Ammon's horn (tissue), 1 donor: ENCODE data around the gene SPESP1.

ENCODE experiments used
- DNase-seq: peaks from one replicate; pipeline ENCODE4 v3.0.0-alpha.2; 2016; ENCODE audit warnings: low spot score

The SPESP1 gene

GRCh38 chr15:68930268-68931022, at the start of gene SPESP1:
SPESP1 (plus strand) TSS chr15:68930525; CDS start chr15:68930654, 129 bp downstream.
- DNase-seq = peak; percentile 4

DNA sequence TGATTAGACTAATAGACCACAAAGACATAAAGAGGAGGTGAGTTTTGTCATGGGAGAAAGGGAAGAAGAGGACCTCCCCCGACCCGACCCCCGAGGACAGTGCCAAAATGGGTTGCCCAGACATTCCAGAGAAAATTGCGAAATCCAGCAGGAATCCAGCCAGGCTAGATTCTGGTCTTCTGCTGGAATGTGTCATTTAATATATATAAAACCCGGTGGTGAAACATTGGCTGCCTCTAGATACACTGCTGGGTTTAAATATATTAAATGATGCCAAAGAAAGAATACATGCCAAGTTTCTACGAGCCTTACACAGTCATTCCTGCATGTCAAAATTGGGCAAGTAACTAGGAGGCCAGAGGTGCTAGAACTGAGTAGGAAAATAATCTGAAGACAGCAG, 45.3 kb upstream of the SPESP1 start:
- DNase-seq = no peak

DNA sequence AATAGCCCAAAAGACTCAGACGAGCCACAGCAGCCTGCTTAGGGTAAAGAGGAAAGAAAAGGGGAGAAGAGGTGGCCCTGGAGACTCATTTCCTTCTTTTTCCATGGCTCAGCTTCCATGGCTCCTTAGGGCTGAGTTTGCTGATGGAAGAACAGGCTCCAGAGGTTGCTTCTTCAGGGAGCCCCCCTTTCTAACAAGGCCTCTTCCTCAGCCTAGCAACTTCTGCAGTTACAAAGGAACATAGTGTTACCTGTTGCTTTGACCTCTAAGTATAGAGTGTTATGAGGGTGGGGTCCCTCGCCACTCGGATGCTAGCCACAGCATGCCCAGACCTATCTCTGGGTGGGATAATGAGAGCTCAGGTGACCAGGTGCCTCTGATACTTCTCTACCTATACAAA, 43.2 kb upstream of the SPESP1 start:
- no peak for DNase-seq

DNA sequence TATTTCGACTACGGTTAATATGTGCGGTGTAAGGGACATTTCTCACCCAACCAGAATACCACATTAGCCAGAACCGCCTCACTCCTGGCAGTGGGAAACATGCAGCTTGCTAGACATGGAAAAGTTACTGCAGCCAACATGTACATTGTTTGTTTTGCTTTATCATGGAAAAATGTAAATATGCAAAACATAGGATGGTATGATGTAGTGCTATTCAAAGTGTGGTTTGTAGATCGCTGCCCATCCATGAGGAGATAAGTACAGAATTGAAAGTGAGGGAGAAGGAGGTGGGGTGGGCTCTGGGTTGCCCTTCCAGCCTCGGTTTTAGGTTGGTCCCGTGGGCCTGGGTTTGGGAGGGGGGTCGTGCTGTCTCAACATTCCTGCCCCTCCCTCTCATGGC, 42.5 kb upstream of the SPESP1 start:
- DNase-seq = no peak

GRCh38 chr15:68888419-68888818, 41.9 kb upstream of the SPESP1 start:
- no peak for DNase-seq

- DNase-seq = no peak
These were observed 36.1 kb upstream of the SPESP1 start for GRCh38 chr15:68894208-68894607.

DNA sequence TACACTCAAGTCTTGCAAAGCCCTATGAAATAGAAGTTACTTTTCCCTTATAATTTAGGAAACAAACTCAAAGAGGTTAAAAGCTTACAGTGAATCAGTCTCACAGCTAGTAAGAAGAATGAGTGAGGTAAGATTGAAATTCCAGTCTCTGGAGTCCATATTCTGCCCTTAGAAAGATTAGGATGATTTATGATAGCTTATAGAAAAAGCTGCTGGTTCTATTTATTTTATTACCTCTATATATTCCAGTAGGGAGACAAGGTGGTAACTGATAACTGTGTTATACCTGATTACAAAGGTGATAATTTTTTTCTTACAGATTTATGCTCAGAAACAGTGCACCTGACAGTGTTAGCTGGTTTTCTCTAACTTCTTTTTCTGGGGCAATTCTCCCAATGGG, 34.1 kb upstream of the SPESP1 start:
- DNase-seq = no peak

GRCh38 chr15:68897016-68897415, 33.3 kb upstream of the SPESP1 start:
- no peak for DNase-seq

- DNase-seq = no peak
These were observed 30.3 kb upstream of the SPESP1 start for GRCh38 chr15:68900027-68900426.

DNA sequence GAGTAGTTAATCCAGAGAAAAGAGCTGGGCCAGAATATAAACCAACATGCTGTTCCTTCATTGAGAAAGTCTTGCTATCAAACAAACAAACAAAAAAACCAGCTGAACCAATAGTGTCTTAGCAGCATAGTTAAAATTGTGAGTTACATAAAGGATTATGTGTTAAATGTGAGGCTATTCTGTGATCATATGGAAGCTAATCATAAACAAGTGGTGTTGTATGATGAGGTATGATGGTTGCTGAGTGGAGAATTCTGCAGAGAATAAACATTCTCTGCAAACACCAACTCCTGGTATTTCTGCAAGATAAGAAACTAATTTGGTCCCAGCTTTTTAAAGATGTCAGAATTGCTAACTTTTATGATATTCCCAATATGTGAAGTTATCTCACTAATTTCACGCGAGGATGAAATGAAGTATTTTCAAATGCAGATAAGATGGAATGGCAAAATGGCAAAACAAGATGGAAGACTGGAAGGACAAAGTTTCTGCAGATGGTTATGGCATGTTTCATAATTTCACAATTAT, 22.9 kb upstream of the SPESP1 start:
- DNase-seq = no peak

GRCh38 chr15:68909601-68910100, 20.7 kb upstream of the SPESP1 start:
- DNase-seq = no peak

GRCh38 chr15:68910341-68910740, 20.0 kb upstream of the SPESP1 start:
- no peak for DNase-seq

DNA sequence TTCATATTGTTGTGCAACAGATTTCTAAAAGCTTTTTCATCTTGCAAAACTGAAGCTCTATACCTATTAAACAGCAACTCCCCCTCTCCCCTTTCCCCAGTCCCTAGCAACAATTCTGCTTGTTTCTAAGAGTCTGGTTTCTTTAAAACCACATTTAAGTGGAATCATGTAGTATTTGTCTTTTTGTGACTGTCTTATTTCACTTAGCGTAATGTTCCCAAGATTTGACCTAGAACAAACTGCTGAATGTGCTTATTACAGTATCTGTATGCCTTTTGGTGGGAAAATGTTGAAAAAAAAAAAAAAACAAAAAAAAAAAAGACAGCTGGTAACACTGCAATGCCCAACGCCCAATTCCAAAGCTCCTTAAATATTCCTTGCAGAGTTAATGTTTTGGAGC, 19.5 kb upstream of the SPESP1 start:
- DNase-seq = no peak

DNA sequence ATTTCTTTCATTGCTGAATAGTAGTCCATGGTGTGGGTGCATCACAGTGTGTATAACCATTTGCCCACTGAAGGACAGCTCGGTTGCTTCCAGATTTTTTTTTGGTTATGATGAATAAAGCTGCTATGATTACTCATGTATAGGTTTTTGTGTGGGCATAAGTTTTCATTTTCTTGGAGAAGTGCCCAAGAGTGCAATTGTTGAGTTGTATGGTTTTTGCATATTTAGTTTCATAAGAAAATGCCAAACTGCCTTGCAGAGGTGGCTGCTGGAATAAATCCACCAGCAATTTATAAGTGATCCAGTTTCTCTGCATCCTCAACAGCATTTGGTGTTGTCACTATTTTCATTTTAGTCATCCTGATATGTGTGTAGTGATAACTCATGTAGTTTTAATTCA, 8.4 kb upstream of the SPESP1 start:
- no peak for DNase-seq

GRCh38 chr15:68924866-68925560, 5.3 kb upstream of the SPESP1 start:
- peak; percentile 87 for DNase-seq

DNA sequence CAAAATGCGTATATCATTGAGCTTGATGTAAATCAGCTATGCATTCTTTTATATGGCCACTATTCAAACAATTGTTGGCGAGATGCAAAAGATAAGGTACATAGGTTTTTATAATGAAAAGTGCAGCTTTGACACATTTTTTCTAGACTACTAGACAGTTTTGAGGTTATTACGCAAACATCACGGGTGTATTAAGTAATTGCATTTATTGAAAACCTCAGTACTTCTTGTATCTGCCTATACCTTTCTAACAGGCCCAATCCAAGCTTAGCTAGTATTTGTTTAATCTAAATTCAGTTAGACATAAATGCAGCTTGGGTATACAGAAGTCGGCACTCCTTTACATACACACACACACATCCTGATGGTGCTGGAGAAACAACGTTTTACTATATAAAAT, 2.7 kb downstream of the SPESP1 start:
- no peak for DNase-seq

DNA sequence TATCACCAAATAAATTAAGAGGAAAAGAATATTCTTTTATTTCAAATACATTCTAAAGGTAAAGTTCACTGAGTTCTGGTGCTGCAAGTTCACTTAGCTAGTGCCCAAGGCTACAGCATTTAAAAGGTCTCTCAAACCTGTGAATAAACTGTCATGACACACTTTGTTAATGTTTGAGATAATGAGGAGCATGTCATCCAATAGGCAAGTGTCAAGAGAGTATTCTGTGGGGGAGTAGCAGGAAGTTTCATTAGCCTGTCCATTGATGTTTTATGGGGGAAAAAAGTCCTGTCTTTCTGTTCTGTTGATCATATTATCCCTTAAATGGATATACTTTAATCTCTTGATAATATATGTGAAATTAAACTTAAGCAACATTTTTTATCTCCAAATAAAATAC, 4.0 kb downstream of the SPESP1 start:
- no peak for DNase-seq

DNA sequence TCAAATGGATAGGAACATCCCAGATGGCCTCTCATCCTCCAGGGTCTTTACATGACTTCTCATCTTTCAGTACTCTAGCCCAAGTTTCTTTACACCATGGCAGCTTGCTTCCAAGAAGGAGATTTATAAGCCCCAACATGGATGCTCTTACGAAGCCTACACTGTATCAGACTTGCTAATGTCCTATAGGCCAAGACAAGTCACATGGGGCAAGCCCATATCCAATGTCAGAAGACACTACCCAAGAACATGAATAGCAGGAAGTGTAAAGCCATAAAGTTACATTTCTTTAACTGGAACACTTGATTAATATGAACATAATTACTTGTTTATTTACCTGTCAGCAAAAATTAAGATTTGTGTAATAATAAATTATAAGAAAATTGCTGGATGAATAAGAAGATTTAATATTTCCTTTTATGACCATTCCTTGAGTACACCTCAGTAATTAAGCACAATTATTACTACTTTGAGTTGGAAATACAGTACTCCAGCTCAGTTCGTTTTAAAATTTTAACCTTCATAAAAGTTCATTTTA, 5.1 kb downstream of the SPESP1 start:
- no peak for DNase-seq

GRCh38 chr15:68939501-68939900, 9.2 kb downstream of the SPESP1 start:
- peak; percentile 3 for DNase-seq

DNA sequence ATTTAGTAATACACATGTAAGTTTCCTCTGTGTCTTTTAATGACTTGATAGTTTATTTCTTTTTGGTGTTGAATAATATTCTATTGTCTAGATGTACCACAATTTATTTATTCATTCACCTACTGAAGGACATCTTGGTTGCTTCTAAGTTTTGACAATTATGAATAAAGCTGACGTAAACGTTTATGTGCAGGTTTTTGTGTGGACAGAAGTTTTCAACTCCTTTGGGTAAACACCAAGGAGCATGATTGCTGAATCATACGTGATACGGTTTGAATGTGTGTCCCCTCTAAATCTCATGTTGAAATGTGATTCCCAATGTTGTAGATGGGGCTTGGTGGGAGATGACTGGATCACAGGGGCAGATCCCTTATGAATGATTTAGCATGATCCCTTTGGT, 21.5 kb downstream of the SPESP1 start:
- no peak for DNase-seq

DNA sequence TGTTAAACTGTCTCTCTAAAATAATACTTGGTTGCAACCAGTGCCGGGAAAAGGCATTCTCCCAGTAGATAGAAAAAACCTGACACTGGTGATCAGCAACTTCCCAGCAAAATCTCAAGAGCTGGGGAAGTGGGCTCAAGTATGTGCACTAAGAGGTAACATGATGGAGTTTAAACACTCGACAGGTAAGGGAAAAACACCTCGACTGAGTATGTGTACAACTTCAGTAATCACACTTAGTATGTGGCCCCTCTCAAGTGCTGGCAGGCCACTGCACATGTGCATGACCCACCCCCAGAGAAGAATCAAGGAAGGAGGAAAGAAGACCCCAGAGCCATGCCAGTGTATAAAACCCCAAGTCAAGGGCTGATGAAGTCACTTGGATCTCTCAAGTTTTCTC, 27.4 kb downstream of the SPESP1 start:
- DNase-seq = no peak

GRCh38 chr15:68958597-68958996, 28.3 kb downstream of the SPESP1 start:
- no peak for DNase-seq

DNA sequence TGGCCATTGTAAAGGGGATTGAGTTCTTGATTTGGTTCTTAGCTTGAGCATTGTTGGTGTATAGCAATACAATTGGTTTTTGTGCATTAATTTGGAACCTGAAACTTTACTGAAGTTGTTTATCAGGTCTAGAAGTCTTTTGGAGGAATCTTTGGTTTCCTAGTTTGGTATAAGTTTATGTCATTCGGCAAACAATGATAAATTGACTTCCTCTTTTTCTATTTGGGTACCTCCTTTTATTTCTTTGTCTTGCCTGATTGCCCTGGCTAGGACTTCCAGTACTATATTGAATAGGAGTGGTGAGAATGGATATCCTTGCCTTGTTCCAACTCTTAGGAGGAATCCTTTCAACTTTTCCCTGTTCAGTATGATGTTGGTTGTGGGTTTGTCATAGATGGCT, 32.1 kb downstream of the SPESP1 start:
- no peak for DNase-seq
